KG1 (cell line): ENCODE measurements around the gene LRRC8B.

ENCODE experiments used
- DNase-seq: peaks from one replicate; lab custom pipeline; 2025; lab: John Stamatoyannopoulos, UW

The LRRC8B gene

GRCh38 chr1:89547563-89548116, 23.0 kb downstream of the LRRC8B start:
- DNase-seq, result no peak

GRCh38 chr1:89548122-89548857, 23.7 kb downstream of the LRRC8B start:
- no peak for DNase-seq

GRCh38 chr1:89550995-89551394, 26.4 kb downstream of the LRRC8B start:
- DNase-seq, result no peak

- DNase-seq, result no peak
These were observed 27.9 kb downstream of the LRRC8B start for GRCh38 chr1:89552471-89553081.

GRCh38 chr1:89553157-89553556, 28.5 kb downstream of the LRRC8B start:
- no peak for DNase-seq

GRCh38 chr1:89555550-89555949, 30.9 kb downstream of the LRRC8B start:
- DNase-seq, result no peak

- DNase-seq, result no peak
These were observed 32.3 kb downstream of the LRRC8B start for GRCh38 chr1:89556726-89557444.

GRCh38 chr1:89557445-89557825, 32.8 kb downstream of the LRRC8B start:
- DNase-seq, result no peak

- DNase-seq, result no peak
These were observed 33.3 kb downstream of the LRRC8B start for GRCh38 chr1:89557956-89558355.

- no peak for DNase-seq
These were observed 39.5 kb downstream of the LRRC8B start for GRCh38 chr1:89563957-89564604.

GRCh38 chr1:89565521-89565920, 40.9 kb downstream of the LRRC8B start:
- no peak for DNase-seq

- DNase-seq, result no peak
These were observed 42.1 kb downstream of the LRRC8B start for GRCh38 chr1:89566761-89567174.

- no peak for DNase-seq
These were observed 43.2 kb downstream of the LRRC8B start for GRCh38 chr1:89567797-89568196.

- DNase-seq, result no peak
These were observed 48.8 kb downstream of the LRRC8B start for GRCh38 chr1:89573410-89573809.

- DNase-seq, result no peak
These were observed 50.0 kb downstream of the LRRC8B start for GRCh38 chr1:89574621-89575020.

- DNase-seq, result no peak
These were observed 50.6 kb downstream of the LRRC8B start for GRCh38 chr1:89575207-89575606.

GRCh38 chr1:89576013-89576412, 51.4 kb downstream of the LRRC8B start:
- no peak for DNase-seq

- DNase-seq, result no peak
These were observed 53.5 kb downstream of the LRRC8B start for GRCh38 chr1:89578151-89578550.

GRCh38 chr1:89578946-89579684, 54.5 kb downstream of the LRRC8B start:
- no peak for DNase-seq

- no peak for DNase-seq
These were observed 55.4 kb downstream of the LRRC8B start for GRCh38 chr1:89580036-89580435.

GRCh38 chr1:89581859-89582258, 57.2 kb downstream of the LRRC8B start:
- no peak for DNase-seq

- DNase-seq, result no peak
These were observed 57.9 kb downstream of the LRRC8B start for GRCh38 chr1:89582571-89582970.
